ENCODE measurements around the gene MERTK.
"Not testable (repeated sequence)": the region's sequence is repeated elsewhere in the genome, so short reads cannot be mapped to it uniquely, and the experiment has no call there.

Gene MERTK

GRCh38 chr2:111897924-111898702 is at the start of gene MERTK:
Gene MERTK (plus strand): TSS chr2:111898607. CDS start chr2:111898736, 129 bp downstream.
- DNase-seq: peak; percentile 76

GRCh38 chr2:111850646-111851045 is 47.8 kb upstream of the MERTK start:
- DNase-seq: peak; percentile 45

- not testable (repeated sequence) for DNase-seq
These were observed 45.9 kb upstream of the MERTK start for GRCh38 chr2:111852544-111852943.

- DNase-seq: not testable (repeated sequence)
These were observed 38.4 kb upstream of the MERTK start for GRCh38 chr2:111860005-111860404.

- not testable (repeated sequence) for DNase-seq
These were observed 33.3 kb upstream of the MERTK start for GRCh38 chr2:111865124-111865523.

- not testable (repeated sequence) for DNase-seq
These were observed 25.6 kb upstream of the MERTK start for GRCh38 chr2:111872806-111873205.

GRCh38 chr2:111883661-111884591 is 14.5 kb upstream of the MERTK start, which contains the start of gene ANAPC1:
Gene ANAPC1 (minus strand): TSS chr2:111884193. CDS start chr2:111880825, 3,368 bp downstream.
- peak; percentile 92 for DNase-seq

- DNase-seq: no peak
These were observed 13.8 kb upstream of the MERTK start for GRCh38 chr2:111884592-111884964.

- no peak for DNase-seq
These were observed 2.4 kb upstream of the MERTK start for GRCh38 chr2:111896024-111896423.

- no peak for DNase-seq
These were observed 1.8 kb upstream of the MERTK start for GRCh38 chr2:111896576-111896975.

GRCh38 chr2:111897630-111897923 is 830 bp upstream of the MERTK start:
- DNase-seq: no peak

GRCh38 chr2:111898703-111899514 is 502 bp downstream of the MERTK start:
- DNase-seq: peak; percentile 20

GRCh38 chr2:111900859-111901258 is 2.5 kb downstream of the MERTK start:
- DNase-seq: no peak

GRCh38 chr2:111903516-111903915 is 5.1 kb downstream of the MERTK start:
- DNase-seq: no peak

- DNase-seq: no peak
These were observed 5.6 kb downstream of the MERTK start for GRCh38 chr2:111903930-111904439.

GRCh38 chr2:111904726-111905474 is 6.5 kb downstream of the MERTK start:
- no peak for DNase-seq

- not testable (repeated sequence) for DNase-seq
These were observed 7.1 kb downstream of the MERTK start for GRCh38 chr2:111905475-111905869.

- no peak for DNase-seq
These were observed 7.8 kb downstream of the MERTK start for GRCh38 chr2:111905990-111906735.

GRCh38 chr2:111908578-111908977 is 10.2 kb downstream of the MERTK start:
- DNase-seq: no peak

GRCh38 chr2:111909079-111909478 is 10.7 kb downstream of the MERTK start:
- no peak for DNase-seq

- not testable (repeated sequence) for DNase-seq
These were observed 11.6 kb downstream of the MERTK start for GRCh38 chr2:111909997-111910396.

Measured in activated CD4-positive, alpha-beta T cell treated with anti-CD3 and anti-CD28 coated beads for 48 hours (primary cell).